HL-60 (cell line): ENCODE results near the gene JPH4.

Experiments
- CTCF ChIP-seq: IDR thresholded peaks from one replicate; pipeline ENCODE4 v1.5.1; 2011; ENCODE audit warnings: low read length, control low read depth, inconsistent platforms; ENCODE audit not compliant: insufficient read depth
- POLR2AphosphoS5 ChIP-seq: IDR thresholded peaks from 2 replicates; pipeline ENCODE4 v1.6.1; 2012; ENCODE audit warnings: low read depth

- no peak for TF ChIP-seq CTCF
- no peak for TF ChIP-seq POLR2AphosphoS5
Measured at GRCh38 chr14:23555533-23555881, 23.1 kb downstream of the JPH4 start.
